H1 (cell line): ENCODE data around the gene TPRG1L. TPM values are rescaled to one million over a fixed set of nuclear protein-coding genes. Genes with fewer than 3 reads are reported as not detected.

Experiments used
- CHD2 ChIP-seq: IDR thresholded peaks from 2 replicates; pipeline ENCODE4 v1.6.1; 2012; ENCODE audit warnings: low read length, improper control_type of control experiment
- CHD7 ChIP-seq: fragments of 300-600 bp; sonication (generic); IDR thresholded peaks from 2 replicates; pipeline ENCODE4 v1.7.1; 2012; ENCODE audit warnings: low read length, moderate library complexity, mild to moderate bottlenecking, inconsistent platforms; ENCODE audit not compliant: insufficient replicate concordance
- SIN3A ChIP-seq, 2 experiments: IDR thresholded peaks in 1 of 2; conservative IDR thresholded peaks in 1 of 2; 2 replicates each; pipeline ENCODE4 v1.6.1; 2011 to 2012; ENCODE audit warnings: low read length in 2 of 2, improper control_type of control experiment in 1 of 2, low read depth in 1 of 2, mild to moderate bottlenecking in 1 of 2
- SRF ChIP-seq: IDR thresholded peaks from 2 replicates; pipeline ENCODE4 v1.6.1; 2011; ENCODE audit warnings: mild to moderate bottlenecking, low read depth, low read length, moderate library complexity
- polyA plus RNA-seq, 7 experiments: library from polyadenylated mRNA; depleted of rRNA in 3 of 7; stranded (reverse) in 5 of 7; unstranded in 2 of 7; fragments of >200 nt in 5 of 7; fragments of 200-250 nt in 2 of 7; gene quantifications; 1 replicate in 5 of 7; 2 replicates in 1 of 7; 4 replicates in 1 of 7; pipeline versions ENCODE4 v1.2.1 to v1.2.3, GENCODE V29; 2011 to 2013; ENCODE audit warnings: missing spikeins in 2 of 7, mixed read lengths in 2 of 7
- total RNA-seq: library from RNA; stranded (reverse); fragmentation: NEBNext Ultra II Directional; extraction: Animal tissue kit (Norgen Biotek cat#: 25700); gene quantifications from 2 replicates; pipeline ENCODE4 v1.2.1, GENCODE V29; 2021

Gene TPRG1L
- total and polyA plus RNA-seq, 2 of the 8 experiments (the other 6 are each of a cell fraction or from before 2014, with no cell fraction given), result 21.7 to 22.3 TPM

- no peak for TF ChIP-seq SIN3A (conservative IDR thresholded peaks at IDR 0.05 in 1 of 2, IDR thresholded peaks at IDR 0.05 in 1 of 2; ENCODE audit: low read depth in 1 of 2, low read length in 2 of 2)
- no peak for TF ChIP-seq CHD7
- TF ChIP-seq SRF, result no peak
- no peak for TF ChIP-seq CHD2
These were observed 6.9 kb upstream of the TPRG1L start (continued) for GRCh38 chr1:3617806-3618345.
